Measurements from ENCODE around the gene CLDN11. TPM values are rescaled to one million over a fixed set of nuclear protein-coding genes. Genes with fewer than 3 reads are reported as not detected.

Gene CLDN11
- total RNA-seq (ENCODE audit: low replicate concordance): 4.7 and 86.8 TPM in 2 replicates
- long read RNA-seq: 0 reads

DNA sequence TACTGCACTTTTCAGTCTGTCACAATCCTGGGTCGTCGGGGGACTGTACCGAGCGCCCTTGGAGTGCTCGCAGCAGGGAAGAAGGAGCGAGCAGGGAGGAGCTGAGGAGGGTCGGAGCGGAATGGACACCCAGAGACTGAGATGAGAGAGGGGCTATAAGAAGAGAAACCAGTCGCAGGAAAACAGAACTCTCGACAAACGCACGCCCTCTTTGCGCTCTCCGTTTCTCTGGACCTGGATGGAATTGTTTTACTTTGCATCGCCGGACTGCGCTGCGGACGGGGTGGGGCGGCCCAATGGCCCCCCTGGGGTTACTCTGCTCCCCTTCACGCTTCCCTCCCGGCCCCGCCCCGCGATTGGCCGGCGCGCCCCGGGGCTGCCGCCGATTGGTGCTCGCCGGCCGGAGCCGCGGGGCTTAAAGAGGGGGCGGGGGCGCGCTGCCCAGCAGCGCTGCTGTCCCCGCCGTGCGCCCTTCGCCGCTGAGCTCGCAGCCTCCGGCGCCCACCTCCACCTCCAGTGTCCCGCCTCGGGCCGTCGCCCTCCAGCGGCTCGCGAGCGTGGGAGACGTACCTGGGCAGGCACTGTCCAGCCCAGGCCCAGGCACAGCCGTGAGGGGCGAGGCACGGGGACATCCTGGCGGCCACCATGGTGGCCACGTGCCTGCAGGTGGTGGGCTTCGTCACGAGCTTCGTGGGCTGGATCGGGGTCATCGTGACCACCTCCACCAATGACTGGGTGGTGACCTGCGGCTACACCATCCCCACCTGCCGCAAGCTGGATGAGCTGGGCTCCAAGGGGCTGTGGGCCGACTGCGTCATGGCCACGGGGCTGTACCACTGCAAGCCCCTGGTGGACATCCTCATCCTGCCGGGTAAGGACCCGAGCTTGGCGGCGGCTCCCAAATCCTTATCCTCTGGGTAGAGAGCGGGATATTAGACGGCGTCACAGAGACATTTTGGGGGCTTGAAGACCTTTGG is at the start of gene CLDN11:
Gene CLDN11, plus strand, starts transcription at position 447 of the 977 bp plus-strand sequence. Its CDS starts 199 bp downstream, at position 646.
- Mint-ChIP-seq H3K27me3 (peaks cover 31% of the 10 kb centered on the region), H3K36me3 (peaks cover 12% of the 10 kb centered on the region), H3K4me1 (ENCODE audit: unreplicated experiment) (peaks cover 39% of the 10 kb centered on the region), H3K9me3 (peaks cover 6% of the 10 kb centered on the region), H3K4me3 (peak within 1 kb of the TSS; percentile 89), H3K27ac (peak within 1 kb of the TSS; percentile 74)
- no peak for DNase-seq (ENCODE audit: extremely low spot score, unreplicated experiment)
- TF ChIP-seq, protein P1, sequence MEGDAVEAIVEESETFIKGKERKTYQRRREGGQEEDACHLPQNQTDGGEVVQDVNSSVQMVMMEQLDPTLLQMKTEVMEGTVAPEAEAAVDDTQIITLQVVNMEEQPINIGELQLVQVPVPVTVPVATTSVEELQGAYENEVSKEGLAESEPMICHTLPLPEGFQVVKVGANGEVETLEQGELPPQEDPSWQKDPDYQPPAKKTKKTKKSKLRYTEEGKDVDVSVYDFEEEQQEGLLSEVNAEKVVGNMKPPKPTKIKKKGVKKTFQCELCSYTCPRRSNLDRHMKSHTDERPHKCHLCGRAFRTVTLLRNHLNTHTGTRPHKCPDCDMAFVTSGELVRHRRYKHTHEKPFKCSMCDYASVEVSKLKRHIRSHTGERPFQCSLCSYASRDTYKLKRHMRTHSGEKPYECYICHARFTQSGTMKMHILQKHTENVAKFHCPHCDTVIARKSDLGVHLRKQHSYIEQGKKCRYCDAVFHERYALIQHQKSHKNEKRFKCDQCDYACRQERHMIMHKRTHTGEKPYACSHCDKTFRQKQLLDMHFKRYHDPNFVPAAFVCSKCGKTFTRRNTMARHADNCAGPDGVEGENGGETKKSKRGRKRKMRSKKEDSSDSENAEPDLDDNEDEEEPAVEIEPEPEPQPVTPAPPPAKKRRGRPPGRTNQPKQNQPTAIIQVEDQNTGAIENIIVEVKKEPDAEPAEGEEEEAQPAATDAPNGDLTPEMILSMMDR (conservative IDR thresholded peaks at IDR 0.05): peak; percentile 58

DNA sequence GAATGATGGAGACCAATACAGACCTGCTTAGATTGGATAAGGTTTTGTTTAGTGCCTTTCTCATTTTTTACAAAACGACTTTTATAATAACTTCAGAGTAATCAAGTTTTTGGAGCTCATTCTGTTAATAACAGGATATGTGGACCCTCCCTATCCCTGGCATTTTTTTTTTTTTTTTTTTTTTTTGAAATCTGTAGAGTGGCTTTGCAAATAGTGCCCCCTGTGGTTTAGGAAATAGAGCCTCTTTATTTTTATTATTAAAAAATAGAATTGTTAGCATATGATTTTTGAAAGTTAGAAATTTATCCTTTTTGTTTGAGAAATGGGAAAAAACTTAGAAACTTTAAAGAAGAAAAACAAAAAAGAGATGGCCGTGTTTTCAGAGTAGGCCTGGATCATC is 49.7 kb upstream of the CLDN11 start:
- peaks cover 12% of the 10 kb centered on the region for H3K36me3 Mint-ChIP-seq
- H3K27me3 Mint-ChIP-seq: no peaks in the 10 kb centered on the region
- H3K4me3 Mint-ChIP-seq: no peak overlapping the region

GRCh38 chr3:170372190-170372879 is 46.3 kb upstream of the CLDN11 start:
- peaks cover 8% of the 10 kb centered on the region for H3K36me3 Mint-ChIP-seq
- no peak overlapping the region for H3K4me3 Mint-ChIP-seq
- peaks cover 17% of the 10 kb centered on the region for H3K4me1 Mint-ChIP-seq (ENCODE audit: unreplicated experiment)
- no peak for DNase-seq (ENCODE audit: extremely low spot score, unreplicated experiment)
- TF ChIP-seq, protein P1 (conservative IDR thresholded peaks at IDR 0.05): no peak
- H3K27me3 Mint-ChIP-seq: no peaks in the 10 kb centered on the region
- H3K27ac Mint-ChIP-seq: no peak overlapping the region
- no peaks in the 10 kb centered on the region for H3K9me3 Mint-ChIP-seq

More for the DNA sequence above, 49.7 kb upstream of the CLDN11 start:
- TF ChIP-seq, protein P1 (conservative IDR thresholded peaks at IDR 0.05): peak; percentile 62
- Mint-ChIP-seq H3K4me1 (ENCODE audit: unreplicated experiment) (peaks cover 24% of the 10 kb centered on the region), H3K9me3 (no peaks in the 10 kb centered on the region), H3K27ac (no peak overlapping the region)
- no peak for DNase-seq (ENCODE audit: extremely low spot score, unreplicated experiment)

- TF ChIP-seq, protein P1 (conservative IDR thresholded peaks at IDR 0.05): no peak
- Mint-ChIP-seq H3K9me3 (no peaks in the 10 kb centered on the region), H3K4me3 (no peak overlapping the region), H3K36me3 (peaks cover 30% of the 10 kb centered on the region), H3K4me1 (ENCODE audit: unreplicated experiment) (no peaks in the 10 kb centered on the region), H3K27me3 (no peaks in the 10 kb centered on the region), H3K27ac (no peak overlapping the region)
- DNase-seq (ENCODE audit: extremely low spot score, unreplicated experiment): no peak
These were observed 35.1 kb upstream of the CLDN11 start for GRCh38 chr3:170383567-170383966.

- Mint-ChIP-seq H3K4me1 (ENCODE audit: unreplicated experiment) (no peaks in the 10 kb centered on the region), H3K27me3 (no peaks in the 10 kb centered on the region), H3K27ac (no peak overlapping the region), H3K9me3 (no peaks in the 10 kb centered on the region), H3K36me3 (peaks cover 24% of the 10 kb centered on the region), H3K4me3 (no peak overlapping the region)
- DNase-seq (ENCODE audit: extremely low spot score, unreplicated experiment): no peak
- TF ChIP-seq, protein P1 (conservative IDR thresholded peaks at IDR 0.05): no peak
These were observed 32.2 kb upstream of the CLDN11 start for GRCh38 chr3:170386468-170386867.
